ENCODE data around the gene ZDHHC13. TPM values are rescaled to one million over a fixed set of nuclear protein-coding genes. Genes with fewer than 3 reads are reported as not detected.
"Not testable (repeated sequence)": the region's sequence is repeated elsewhere in the genome, so short reads cannot be mapped to it uniquely, and the experiment has no call there.

The ZDHHC13 gene
- total and polyA plus RNA-seq, 10 donors = 8.2 to 20.4 (median 12.3) TPM

DNA sequence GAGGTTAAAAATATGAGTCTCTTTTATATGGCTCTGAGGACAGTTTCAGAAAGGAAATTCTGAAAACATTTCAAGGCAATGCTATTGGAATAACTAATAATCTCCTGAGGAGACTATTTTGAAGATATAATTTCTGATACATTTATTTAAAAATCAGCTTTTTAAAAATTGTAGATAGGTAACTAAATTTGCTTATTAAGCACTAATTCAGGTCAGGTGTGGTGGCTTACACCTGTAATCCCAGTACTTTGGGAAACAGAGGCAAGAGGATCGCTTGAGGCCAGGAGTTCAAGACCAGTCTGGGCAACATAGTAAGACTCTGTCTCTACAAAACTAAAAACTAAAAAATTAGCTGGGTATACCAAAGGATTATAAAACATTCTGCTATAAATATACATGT, 17.0 kb downstream of the ZDHHC13 start:
- TF ChIP-seq POLR2AphosphoS5 (IDR thresholded peaks at IDR 0.05) (no peak), POLR2A (IDR thresholded peaks at IDR 0.05) (no peak)
- TF ChIP-seq, protein P1, sequence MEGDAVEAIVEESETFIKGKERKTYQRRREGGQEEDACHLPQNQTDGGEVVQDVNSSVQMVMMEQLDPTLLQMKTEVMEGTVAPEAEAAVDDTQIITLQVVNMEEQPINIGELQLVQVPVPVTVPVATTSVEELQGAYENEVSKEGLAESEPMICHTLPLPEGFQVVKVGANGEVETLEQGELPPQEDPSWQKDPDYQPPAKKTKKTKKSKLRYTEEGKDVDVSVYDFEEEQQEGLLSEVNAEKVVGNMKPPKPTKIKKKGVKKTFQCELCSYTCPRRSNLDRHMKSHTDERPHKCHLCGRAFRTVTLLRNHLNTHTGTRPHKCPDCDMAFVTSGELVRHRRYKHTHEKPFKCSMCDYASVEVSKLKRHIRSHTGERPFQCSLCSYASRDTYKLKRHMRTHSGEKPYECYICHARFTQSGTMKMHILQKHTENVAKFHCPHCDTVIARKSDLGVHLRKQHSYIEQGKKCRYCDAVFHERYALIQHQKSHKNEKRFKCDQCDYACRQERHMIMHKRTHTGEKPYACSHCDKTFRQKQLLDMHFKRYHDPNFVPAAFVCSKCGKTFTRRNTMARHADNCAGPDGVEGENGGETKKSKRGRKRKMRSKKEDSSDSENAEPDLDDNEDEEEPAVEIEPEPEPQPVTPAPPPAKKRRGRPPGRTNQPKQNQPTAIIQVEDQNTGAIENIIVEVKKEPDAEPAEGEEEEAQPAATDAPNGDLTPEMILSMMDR (IDR thresholded peaks at IDR 0.05 in 8 of 11, conservative IDR thresholded peaks at IDR 0.05 in 3 of 11) = no peak
- Histone ChIP-seq H3K27me3 (replicated peaks in 1 of 7) (no peaks in the 10 kb centered on the region), H3K4me1 (no peaks in the 10 kb centered on the region), H3K27ac (no peak overlapping the region), H3K4me3 (no peak overlapping the region), H3K36me3 (peaks cover 0 to 43% (median 4%) of the 10 kb centered on the region in 6 donors), H3K9me3 (peaks cover 0 to 19% (median 4%) of the 10 kb centered on the region in 8 donors)
- intact Hi-C loops (cut with DNase I; ENCODE audit: low total_unique reads) = no loop called here
- 95 to 100% (median 100%) methylated on average over 1 of the region's 1 CpG for WGBS, 5 donors
- no peak for DNase-seq

DNA sequence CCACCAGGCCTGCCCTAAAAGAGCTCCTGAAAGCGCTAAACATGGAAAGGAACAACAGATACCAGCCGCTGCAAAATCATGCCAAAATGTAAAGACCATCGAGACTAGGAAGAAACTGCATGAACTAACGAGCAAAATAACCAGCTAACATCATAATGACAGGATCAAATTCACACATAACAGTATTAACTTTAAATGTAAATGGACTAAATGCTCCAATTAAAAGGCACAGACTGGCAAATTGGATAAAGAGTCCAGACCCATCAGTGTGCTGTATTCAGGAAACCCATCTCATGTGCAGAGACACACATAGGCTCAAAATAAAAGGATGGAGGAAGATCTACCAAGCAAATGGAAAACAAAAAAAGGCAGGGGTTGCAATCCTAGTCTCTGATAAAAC, 19.9 kb downstream of the ZDHHC13 start:
- DNase-seq; H3K4me3 ChIP-seq; intact Hi-C loops (cut with DNase I; ENCODE audit: low total_unique reads); H3K4me1 ChIP-seq; H3K27ac ChIP-seq; H3K27me3 ChIP-seq (replicated peaks in 1 of 7): not testable (repeated sequence)
- peaks cover 0 to 10% (median under 1%) of the 10 kb centered on the region in 8 donors for H3K9me3 ChIP-seq
- H3K36me3 ChIP-seq = peaks cover 0 to 30% (median 3%) of the 10 kb centered on the region in 6 donors
- 96 to 99% (median 98%) methylated on average over 4 of the region's 4 CpGs for WGBS, 5 donors

DNA sequence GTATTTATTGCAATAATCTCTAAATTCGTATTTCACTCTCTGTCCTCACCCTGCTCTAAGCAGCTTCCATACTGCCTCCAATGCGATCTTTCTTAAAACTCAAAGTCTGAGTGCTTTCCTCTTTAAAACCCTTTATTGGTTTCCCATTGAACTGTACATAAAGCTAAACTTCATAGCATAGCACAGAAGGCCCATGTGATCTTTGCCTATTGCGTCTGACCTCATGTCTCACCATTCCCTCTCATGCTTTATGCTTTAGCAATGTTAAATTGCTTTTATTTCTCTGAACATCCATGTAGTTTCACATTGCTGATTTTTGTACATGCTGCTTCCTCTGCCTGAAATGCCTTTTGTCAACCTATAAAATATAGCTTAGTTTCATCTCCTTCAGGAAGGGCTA, 28.4 kb downstream of the ZDHHC13 start:
- no peaks in the 10 kb centered on the region for H3K4me1 ChIP-seq
- H3K36me3 ChIP-seq = peaks cover 0 to 60% (median 16%) of the 10 kb centered on the region in 6 donors
- H3K27ac ChIP-seq = no peak overlapping the region
- no peak overlapping the region for H3K4me3 ChIP-seq
- intact Hi-C loops (cut with DNase I; ENCODE audit: low total_unique reads) = no loop called here
- no peak for DNase-seq
- H3K27me3 ChIP-seq (replicated peaks in 1 of 7) = no peaks in the 10 kb centered on the region
- 63 to 85% (median 66%) methylated on average over 3 of the region's 3 CpGs for WGBS, 5 donors
- H3K9me3 ChIP-seq = no peaks in the 10 kb centered on the region
- TF ChIP-seq POLR2A (IDR thresholded peaks at IDR 0.05) (no peak), POLR2AphosphoS5 (IDR thresholded peaks at IDR 0.05) (no peak)
- TF ChIP-seq, protein P1 (IDR thresholded peaks at IDR 0.05 in 8 of 11, conservative IDR thresholded peaks at IDR 0.05 in 3 of 11) = no peak

DNA sequence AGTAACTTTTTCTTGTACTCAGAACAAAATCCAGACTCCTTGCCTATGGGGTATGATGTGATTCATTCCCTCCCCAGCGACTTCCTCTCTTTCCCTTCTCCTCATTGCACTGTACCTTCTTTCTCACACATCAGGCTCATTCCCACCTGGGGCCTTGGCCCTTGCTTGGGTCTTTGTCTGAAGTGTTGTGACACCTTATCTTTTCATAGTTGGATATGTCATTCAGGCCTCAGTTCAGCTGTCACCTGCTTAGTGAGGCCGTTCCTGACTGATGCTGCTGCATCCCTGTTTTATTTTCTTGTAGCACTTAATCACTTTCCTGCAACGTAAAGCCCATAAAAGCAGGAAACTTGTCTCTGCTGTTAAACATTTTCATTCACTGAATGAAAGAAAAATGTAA, 39.9 kb downstream of the ZDHHC13 start:
- Histone ChIP-seq H3K9me3 (no peaks in the 10 kb centered on the region), H3K27me3 (replicated peaks in 1 of 7) (no peaks in the 10 kb centered on the region), H3K27ac (no peak overlapping the region), H3K4me3 (no peak overlapping the region), H3K4me1 (no peaks in the 10 kb centered on the region), H3K36me3 (peaks cover 0 to 100% (median 36%) of the 10 kb centered on the region in 6 donors)
- intact Hi-C loops (cut with DNase I; ENCODE audit: low total_unique reads) = no loop called here
- TF ChIP-seq, protein P1 (IDR thresholded peaks at IDR 0.05 in 8 of 11, conservative IDR thresholded peaks at IDR 0.05 in 3 of 11) = no peak
- TF ChIP-seq POLR2AphosphoS5 (IDR thresholded peaks at IDR 0.05) (no peak), POLR2A (IDR thresholded peaks at IDR 0.05) (no peak)
- 62 to 79% (median 66%) methylated on average over 3 of the region's 3 CpGs for WGBS, 5 donors
- no peak for DNase-seq

DNA sequence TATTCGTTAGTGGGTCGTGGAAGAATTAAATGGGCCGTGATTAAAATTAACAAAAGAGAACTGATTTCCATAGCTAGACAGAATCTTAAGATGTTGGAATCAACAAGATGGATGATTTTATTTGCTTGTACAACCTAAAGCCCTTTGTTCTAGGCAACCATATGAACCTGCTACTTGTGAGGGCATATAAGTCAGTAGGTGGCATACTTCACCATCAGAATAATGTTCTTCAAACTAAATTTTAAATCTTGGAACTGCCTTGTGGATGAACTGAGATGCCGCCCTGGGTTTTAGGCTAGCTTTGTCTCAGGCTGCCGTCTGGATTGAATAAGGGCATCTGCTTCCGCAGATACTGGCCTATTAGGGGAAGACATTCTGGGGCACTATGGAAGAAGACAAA, 43.9 kb downstream of the ZDHHC13 start:
- intact Hi-C loops (cut with DNase I; ENCODE audit: low total_unique reads) = no loop called here
- Histone ChIP-seq H3K9me3 (no peaks in the 10 kb centered on the region), H3K4me1 (no peaks in the 10 kb centered on the region), H3K4me3 (no peak overlapping the region), H3K27ac (no peak overlapping the region), H3K36me3 (peaks cover 0 to 90% (median 34%) of the 10 kb centered on the region in 6 donors), H3K27me3 (replicated peaks in 1 of 7) (no peaks in the 10 kb centered on the region)
- TF ChIP-seq, protein P1 (IDR thresholded peaks at IDR 0.05 in 8 of 11, conservative IDR thresholded peaks at IDR 0.05 in 3 of 11) = no peak
- TF ChIP-seq POLR2AphosphoS5 (IDR thresholded peaks at IDR 0.05) (no peak), POLR2A (IDR thresholded peaks at IDR 0.05) (no peak)
- DNase-seq = no peak
- 95 to 99% (median 97%) methylated on average over 6 of the region's 6 CpGs for WGBS, 5 donors

Data from spleen (tissue), 11 donors.